T-helper 1 cell treated with Interleukin-12 subunit alpha and Interleukin-12 subunit beta and Interleukin-4 antibody, amounts not matched to agents 30 ng/mL and 1 ng/mL, for 36 hours (primary cell): ENCODE measurements around the gene NEAT1. TPM values are rescaled to one million over a fixed set of nuclear protein-coding genes. Genes with fewer than 3 reads are reported as not detected.

Experiments used
- intact Hi-C: fragments of 100-400 bp; cut with micrococcal nuclease; formaldehyde crosslinking; loops from one replicate; pipeline ENCODE4 v1.15.1; 2024
- total RNA-seq: library from RNA; stranded (reverse); gene quantifications from 2 replicates; pipeline ENCODE4 v1.2.3, GENCODE V29; 2022

NEAT1 gene
- total RNA-seq, 1 donor from 2014 or later = 1,002 TPM

GRCh38 chr11:65432100-65432650, 9.6 kb downstream of the NEAT1 start:
- intact Hi-C loops = no loop called here

GRCh38 chr11:65432686-65433582, 10.3 kb downstream of the NEAT1 start:
- intact Hi-C loops = loop anchor here (1.0 kb wide), 4 partner anchors 17 to 77 kb away; partner anchors contain the start of gene SLC25A45

GRCh38 chr11:65433657-65434056, 11.1 kb downstream of the NEAT1 start:
- intact Hi-C loops = loop anchor here (1.0 to 2.0 kb wide), 5 partner anchors 15 to 77 kb away; partner anchors contain the start of gene SLC25A45

- intact Hi-C loops = loop anchor here (2.0 kb wide), 1 partner anchor 15 kb away; no protein-coding TSS in a partner anchor
These were observed 11.6 kb downstream of the NEAT1 start for GRCh38 chr11:65434057-65434666.

- intact Hi-C loops = loop anchor here (2.0 kb wide), 1 partner anchor 14 kb away; no protein-coding TSS in a partner anchor
These were observed 12.2 kb downstream of the NEAT1 start for GRCh38 chr11:65434667-65435410.

- intact Hi-C loops = loop anchor here (2.0 kb wide), 1 partner anchor 13 kb away; no protein-coding TSS in a partner anchor
These were observed 12.9 kb downstream of the NEAT1 start for GRCh38 chr11:65435411-65435931.

- intact Hi-C loops = loop anchor here (2.0 kb wide), 1 partner anchor 13 kb away; no protein-coding TSS in a partner anchor
These were observed 13.4 kb downstream of the NEAT1 start for GRCh38 chr11:65435981-65436411.

GRCh38 chr11:65436412-65437032, 13.9 kb downstream of the NEAT1 start:
- intact Hi-C loops = no loop called here

- intact Hi-C loops = no loop called here
These were observed 15.0 kb downstream of the NEAT1 start for GRCh38 chr11:65437436-65438227.

- intact Hi-C loops = no loop called here
These were observed 15.9 kb downstream of the NEAT1 start for GRCh38 chr11:65438257-65439151.

GRCh38 chr11:65439331-65440181, 17.0 kb downstream of the NEAT1 start:
- intact Hi-C loops = no loop called here

GRCh38 chr11:65440831-65441499, 18.4 kb downstream of the NEAT1 start:
- intact Hi-C loops = no loop called here

GRCh38 chr11:65442842-65443331, 20.3 kb downstream of the NEAT1 start:
- intact Hi-C loops = no loop called here

- intact Hi-C loops = no loop called here
These were observed 21.9 kb downstream of the NEAT1 start for GRCh38 chr11:65444314-65445051.

- intact Hi-C loops = no loop called here
These were observed 22.6 kb downstream of the NEAT1 start for GRCh38 chr11:65445101-65445603.
